HG03045 (cell line): Measurements from ENCODE around the gene SUPT3H.
"Not testable (repeated sequence)": the region's sequence is repeated elsewhere in the genome, so short reads cannot be mapped to it uniquely, and the experiment has no call there.

ENCODE experiments used
- ATAC-seq: cut with Tn5 transposase; IDR thresholded peaks from one replicate; pipeline ENCODE4 v1.9.1; 2021; ENCODE audit warnings: mild to moderate bottlenecking, moderate library complexity; ENCODE audit not compliant: unreplicated experiment

Gene SUPT3H

DNA sequence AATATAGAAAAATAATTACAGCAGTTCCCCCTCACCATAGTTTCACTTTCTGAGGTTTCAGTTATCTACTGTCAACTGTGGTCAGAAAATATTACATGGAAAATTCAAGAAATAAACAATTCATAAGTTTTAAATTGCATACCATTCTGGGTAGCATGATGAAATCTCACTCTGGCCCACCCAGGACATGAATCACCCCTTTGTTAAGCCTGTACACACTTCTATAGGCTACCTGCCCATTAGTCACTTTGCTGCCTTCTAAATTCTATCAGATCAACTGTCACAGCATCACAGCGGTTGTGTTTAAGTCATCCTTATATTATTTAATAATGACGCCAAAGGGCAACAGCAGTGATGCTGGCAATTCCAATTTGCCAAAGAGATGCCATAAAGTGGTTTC, 189.9 kb downstream of the SUPT3H start:
- no peak for ATAC-seq

DNA sequence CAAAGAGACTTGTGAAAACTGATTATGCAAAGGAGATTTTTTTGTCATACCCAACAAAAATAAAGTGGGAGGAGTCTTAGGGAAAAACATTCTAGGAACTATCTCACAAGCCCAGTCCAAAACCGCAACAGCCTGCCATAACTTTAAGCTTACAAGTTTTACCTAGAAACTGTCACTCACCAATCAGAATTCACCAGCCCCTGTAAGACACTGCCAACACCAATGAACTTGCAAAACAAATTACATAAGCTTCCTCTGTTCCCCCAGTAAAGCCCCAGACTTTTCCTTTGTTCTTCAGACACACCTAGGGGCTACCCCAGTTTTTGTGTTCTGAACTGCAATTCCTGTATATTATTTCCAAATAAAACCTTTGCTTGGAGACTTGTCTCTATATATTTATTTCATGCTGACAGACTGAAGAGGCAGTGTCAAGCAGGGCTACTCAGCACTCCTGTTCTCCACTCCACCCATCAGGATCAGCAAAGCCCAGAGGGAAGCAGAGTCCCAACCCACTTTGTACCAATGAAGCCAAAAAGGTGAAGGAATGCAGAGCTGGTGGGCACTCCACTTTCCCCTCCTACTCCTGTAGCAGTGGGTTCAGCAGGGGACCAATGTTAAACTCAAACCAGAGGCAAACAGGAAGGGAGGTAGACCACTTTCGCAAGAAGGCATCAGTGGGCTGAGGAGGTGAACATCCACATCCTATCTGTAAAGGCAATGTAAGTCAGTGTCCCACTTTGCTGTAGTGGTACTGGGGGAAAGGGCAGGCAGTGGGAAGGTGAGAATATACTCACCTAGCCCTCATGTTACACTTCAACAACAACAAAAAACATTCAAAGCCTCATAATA, 192.1 kb downstream of the SUPT3H start:
- no peak for ATAC-seq

DNA sequence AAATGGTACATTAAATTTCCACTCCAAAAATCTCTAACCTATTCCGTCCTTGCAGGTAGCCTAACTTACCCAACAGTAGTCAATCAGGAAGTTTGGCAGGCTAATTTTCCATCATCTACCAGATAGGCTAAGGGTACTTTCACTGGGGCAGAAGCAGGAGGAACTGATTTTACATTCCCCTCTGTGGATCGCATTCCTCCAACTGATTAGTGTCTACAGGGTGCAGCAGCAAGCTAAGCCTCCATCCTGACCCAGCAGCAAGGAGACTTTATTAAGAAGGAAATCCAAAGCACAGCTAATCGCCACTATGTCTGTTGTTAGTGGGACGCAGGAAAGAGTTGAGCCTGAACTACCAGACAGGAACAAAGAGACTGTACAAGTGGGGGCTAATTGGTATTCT, 192.8 kb downstream of the SUPT3H start:
- ATAC-seq, result no peak

GRCh38 chr6:45184040-45184439, 193.7 kb downstream of the SUPT3H start:
- no peak for ATAC-seq

GRCh38 chr6:45176373-45176772, 201.4 kb downstream of the SUPT3H start:
- ATAC-seq, result not testable (repeated sequence)

- no peak for ATAC-seq
These were observed 202.5 kb downstream of the SUPT3H start for GRCh38 chr6:45175272-45175671.

GRCh38 chr6:45174045-45174444, 203.7 kb downstream of the SUPT3H start:
- ATAC-seq, result no peak

- ATAC-seq, result no peak
These were observed 206.4 kb downstream of the SUPT3H start for GRCh38 chr6:45171380-45171779.

DNA sequence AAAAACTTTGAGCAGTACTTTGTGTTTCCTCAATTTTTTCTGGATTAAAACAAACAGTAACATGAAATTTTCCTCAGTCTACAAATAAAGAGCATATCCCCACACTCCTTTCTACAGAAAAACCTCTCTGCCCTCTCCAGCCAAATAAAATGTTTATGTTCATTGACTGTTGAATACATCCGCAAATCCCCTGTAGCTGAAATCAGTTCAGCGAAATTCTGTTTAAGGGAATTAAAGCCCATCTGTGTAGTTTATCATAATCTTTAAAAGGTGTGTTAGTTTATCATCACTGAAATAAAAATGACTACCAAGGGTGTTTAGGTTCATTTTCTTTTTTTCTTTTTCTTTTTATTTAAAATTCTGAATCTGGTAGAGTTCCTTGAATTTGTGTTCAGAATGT, 207.4 kb downstream of the SUPT3H start:
- ATAC-seq, result no peak

DNA sequence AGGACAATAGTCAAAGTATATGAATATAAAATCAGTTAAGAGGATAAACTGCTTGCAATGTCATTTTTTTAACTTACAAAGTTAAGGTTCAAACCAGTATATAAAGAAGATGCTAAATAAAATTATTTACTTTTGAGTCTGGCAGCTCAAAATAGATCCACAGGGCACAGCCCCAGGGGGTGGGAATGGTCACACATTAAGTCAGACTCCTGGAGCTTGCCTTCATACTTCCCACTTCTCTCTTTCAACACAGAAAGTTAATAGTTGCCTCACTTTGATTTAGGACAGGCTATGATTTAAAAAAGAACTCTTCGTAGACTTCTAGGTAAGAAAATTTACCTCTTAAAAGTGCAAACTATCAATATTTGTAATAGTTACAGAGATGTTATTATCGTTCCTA, 207.9 kb downstream of the SUPT3H start:
- no peak for ATAC-seq

- ATAC-seq, result peak; percentile 80
These were observed 213.6 kb downstream of the SUPT3H start for GRCh38 chr6:45163952-45164766.

DNA sequence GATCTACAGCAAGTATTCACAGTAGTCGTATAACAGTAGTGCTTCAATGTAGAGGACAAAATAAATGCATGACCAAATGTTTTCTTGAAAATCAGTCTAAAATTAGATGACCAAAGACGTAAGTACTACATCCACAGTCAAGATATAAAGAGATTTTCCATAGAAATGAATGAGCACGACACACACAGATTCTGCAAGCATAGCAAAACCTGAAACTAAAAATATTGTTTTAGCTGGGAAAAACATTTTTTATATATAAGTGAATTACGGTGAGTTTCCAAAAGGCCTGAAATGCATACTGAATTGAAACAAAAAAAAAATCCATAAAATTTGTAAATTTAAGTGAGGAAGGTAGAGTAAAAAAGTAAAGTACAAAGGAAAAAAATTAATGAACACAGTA, 217.4 kb downstream of the SUPT3H start:
- ATAC-seq, result no peak

DNA sequence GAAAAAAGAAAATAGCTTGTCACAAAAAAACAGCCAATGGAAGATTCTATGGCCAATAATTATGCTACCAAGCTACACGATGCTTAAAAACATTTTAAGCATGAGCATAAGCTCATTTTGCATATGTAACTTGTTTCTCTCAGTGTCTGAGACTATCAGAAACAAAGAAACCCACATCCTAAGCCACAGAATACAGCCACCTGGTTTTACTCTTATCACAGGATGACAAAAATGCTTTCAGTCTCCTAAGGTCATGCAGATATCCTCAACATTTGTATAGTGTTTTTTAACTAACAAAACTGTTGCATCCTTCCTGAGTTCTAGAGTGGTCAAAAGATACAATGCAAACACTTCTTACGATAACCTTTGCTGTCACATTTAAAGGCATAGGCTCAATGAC, 221.7 kb downstream of the SUPT3H start:
- peak; percentile 98 for ATAC-seq

DNA sequence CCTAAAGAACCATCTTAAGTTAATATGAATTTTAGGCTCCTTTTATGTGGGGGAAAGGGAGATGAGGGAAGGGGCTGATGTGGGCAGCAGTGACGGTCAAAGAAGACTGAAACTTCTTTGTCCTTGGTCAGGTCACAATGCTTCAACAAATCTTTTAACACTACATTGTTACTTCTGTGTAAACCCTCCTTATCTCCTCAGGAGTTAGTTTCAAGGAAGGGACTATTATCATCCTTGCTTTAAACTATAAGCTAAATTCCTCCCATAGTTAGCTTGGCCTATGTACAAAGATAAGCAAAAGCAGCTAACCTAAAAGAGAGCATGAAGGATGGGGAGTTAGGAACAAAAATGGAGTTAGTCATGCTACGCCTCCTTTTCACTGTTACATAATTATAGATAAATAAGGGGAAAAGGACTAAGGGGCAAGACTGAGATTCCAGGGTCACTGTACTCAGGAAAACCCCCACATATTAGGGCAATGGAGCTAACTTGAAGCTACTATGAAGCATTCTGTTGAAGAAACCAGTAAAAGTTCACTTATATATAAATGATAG, 222.3 kb downstream of the SUPT3H start:
- no peak for ATAC-seq

GRCh38 chr6:45154679-45155078, 223.1 kb downstream of the SUPT3H start:
- ATAC-seq, result no peak

GRCh38 chr6:45148711-45149341, 228.9 kb downstream of the SUPT3H start:
- ATAC-seq, result no peak

DNA sequence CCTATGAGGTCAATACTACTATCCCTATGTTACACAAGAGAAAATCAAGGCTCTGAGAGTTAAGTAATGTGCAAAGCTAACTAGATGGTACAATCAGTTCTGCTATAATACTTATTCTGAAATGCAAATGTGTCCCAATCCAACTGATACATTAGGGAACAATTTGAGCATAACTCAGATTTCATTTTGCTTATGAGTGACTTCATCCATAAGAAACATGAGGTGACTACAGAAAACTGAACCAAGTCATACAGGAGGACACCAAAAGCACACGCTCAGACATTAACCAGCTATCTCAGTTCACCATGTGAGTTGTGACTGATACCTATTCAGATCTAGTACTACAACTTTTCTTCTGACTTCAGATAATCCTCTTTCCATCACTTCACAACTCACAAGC, 229.5 kb downstream of the SUPT3H start:
- ATAC-seq, result no peak

DNA sequence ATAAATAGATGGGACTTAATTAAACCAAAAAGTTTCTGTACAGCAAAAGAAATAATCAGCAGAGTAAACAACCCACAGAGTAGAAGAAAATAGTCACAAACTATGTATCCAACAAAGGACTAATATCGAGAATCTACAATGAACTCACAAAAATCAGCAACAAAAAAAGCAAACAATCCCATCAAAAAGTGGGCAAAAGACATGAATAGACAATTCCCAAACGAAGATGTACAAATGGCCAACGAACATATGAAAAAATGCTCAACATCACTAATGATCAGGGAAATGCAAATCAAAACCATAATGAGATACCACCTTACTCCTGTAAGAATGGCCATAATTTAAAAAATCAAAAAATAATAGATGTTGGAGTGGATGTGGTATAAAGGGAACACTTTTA, 232.1 kb downstream of the SUPT3H start:
- not testable (repeated sequence) for ATAC-seq

DNA sequence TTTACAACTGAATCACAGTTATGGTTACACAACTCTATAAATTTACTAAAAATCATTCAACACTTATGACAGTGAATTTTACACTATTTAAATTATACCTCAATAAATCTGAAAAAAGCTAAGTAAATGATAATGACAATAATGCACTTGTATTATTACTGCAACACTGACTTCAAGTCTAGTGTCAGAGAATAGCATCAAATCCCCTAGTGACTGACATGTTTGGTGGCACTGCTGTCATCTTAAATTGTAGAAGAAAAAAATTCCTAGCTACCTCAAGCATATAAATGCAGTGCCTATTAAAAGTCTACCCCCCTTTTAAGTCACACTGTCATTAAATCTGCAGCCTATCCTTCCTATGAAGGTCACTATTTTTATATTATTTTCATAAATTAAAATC, 239.0 kb downstream of the SUPT3H start:
- no peak for ATAC-seq

DNA sequence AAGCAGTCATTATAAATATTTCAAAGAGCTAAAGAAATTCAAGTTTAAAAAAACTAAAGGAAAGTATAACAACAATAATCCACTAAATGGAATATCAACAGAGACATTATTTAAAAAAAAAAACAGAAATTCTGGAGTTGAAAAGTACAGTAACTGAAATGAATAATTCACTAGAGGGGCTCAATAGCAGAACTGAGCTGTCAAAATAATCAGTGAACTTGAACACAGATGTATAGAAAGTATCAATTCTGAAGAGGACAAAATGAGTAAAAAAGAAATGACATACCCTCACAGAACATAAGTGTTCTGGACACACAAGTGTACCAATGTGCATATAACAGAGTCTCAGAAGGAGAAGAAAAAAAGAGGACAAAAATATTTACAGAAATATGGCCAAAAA, 241.2 kb downstream of the SUPT3H start:
- no peak for ATAC-seq

- ATAC-seq, result no peak
These were observed 245.0 kb downstream of the SUPT3H start for GRCh38 chr6:45132658-45133294.
